HG03558 (cell line): Measurements from ENCODE around the gene SNRPA1.

Source experiments
- ATAC-seq: cut with Tn5 transposase; IDR thresholded peaks from one replicate; pipeline ENCODE4 v1.9.1; 2021; ENCODE audit warnings: moderate number of reproducible peaks; ENCODE audit not compliant: unreplicated experiment; ENCODE audit errors: extremely low read depth

Gene SNRPA1

DNA sequence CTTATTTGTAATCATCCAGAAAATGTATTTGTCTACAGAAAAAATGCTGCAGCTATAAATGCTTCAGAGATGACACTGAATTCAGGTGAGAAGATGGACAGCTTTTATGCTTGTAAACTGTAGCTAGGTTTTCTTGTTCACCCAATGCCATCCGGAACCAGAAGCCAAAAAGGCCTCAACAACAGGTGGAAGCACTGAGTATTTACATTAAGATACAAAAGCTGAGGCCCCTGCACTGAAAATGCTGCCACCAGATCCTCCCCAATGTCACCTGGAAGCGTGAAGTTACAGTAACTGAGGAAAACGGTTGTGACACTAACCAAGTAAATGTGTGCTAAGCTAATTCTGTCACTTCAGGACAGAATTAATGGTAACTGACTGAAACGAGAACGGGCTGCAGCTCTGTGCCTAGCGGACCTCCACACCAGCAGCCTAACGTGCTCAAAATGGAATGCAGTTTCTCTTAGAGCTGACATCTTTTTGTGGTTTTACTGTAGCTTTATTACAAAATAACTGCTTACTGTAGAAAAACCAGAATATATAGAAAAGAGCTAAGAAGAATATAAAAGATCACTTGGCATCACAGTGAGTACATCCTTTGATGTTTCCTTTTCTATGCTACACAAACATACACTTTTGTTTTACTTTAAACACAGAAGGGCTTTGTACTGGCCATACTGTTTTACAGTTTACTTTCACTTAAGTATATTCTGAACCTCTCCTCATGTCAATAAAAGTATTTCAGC is 50.8 kb downstream of the SNRPA1 start:
- no peak for ATAC-seq

DNA sequence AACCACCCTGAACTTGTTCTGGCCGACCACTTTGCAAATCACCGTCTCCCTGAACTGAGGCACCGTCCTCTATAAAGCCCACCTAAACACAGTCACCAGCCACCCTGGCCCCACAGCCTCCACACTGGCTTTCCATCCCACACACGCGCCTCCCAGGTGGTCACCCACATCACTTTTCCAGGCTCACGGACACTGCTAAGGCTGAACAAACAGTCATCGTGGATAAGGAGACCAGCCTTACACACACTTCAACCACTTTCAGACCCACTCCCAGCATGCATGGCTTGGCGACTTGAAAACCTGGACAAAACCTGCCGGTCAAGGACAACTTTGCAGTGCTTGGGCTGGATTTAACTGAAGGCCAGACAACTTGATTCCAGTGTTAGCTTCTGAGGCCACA is 51.6 kb downstream of the SNRPA1 start:
- no peak for ATAC-seq

DNA sequence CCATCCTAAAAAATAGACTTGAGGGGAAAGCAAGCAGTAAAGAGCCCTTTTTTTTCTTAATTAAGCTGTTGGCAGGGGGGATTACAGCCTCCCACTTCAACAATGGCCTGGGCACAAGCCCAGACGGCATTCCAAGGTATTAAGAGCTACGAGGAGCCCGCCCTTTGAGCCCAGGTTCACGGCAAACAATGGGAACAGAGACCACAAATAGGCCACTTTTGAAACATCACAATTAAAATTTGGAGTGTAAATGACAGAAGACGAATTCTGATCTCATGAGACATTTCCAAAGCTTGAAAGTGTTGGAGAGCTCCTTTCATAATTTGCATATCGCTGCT is 52.1 kb downstream of the SNRPA1 start:
- ATAC-seq: no peak

DNA sequence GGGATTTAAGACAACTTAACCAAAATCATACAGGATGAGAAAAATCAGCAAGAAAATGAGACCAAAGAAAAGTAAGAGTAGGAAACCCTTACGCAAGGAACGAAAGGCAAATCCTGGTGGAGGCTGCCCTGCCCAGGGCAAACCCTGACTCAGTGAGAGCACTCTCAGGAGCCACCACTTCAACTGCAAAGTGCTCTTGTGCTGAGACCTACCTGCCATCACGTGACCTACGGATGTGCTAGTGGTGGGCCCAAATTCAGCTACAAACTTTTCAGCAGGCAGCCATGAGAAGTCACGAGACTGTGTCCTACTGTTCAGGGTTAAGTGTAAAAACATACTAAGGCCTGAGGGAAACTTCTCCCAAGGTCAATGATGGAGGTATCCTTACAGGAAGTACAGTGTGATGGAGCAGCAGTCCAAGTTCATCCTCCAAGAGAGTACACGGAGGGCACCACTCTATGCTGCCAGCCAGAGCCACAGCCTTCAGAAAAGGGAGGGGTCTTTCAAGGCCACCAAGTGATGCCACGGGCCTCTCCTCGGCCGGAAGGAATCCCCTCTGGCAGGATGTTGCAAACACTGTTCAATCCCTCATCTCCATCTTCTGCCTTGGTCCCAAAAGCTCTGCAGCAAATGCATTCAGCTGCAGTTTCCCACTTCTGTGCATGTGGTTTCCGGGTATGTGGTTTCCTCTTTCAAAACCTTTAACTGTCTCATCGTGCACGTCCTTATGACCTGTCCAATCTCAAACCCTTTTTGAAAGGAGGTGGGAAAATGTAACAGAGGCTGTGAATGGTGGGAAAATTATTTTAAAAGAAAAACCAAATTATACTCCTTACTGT is 52.7 kb downstream of the SNRPA1 start:
- peak; percentile 53 for ATAC-seq

DNA sequence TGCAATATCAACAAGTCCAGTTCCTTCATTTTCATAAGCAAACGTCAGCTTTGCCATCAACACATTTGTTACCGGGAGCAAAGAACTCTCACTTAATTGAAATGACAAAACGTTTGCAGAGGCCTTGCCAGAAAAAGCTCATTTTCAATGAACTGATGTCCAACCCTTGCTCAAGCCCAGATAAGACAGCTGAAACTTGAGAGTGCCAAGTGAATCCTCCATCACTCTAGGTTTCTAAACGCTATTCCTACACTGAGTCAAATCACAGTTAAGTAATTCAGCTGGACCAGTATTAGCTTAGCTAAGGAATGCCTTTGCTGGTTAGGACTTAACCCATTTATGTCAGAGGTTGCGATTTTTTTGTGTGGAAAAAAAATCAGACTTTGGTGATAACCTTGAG is 54.7 kb downstream of the SNRPA1 start:
- no peak for ATAC-seq

DNA sequence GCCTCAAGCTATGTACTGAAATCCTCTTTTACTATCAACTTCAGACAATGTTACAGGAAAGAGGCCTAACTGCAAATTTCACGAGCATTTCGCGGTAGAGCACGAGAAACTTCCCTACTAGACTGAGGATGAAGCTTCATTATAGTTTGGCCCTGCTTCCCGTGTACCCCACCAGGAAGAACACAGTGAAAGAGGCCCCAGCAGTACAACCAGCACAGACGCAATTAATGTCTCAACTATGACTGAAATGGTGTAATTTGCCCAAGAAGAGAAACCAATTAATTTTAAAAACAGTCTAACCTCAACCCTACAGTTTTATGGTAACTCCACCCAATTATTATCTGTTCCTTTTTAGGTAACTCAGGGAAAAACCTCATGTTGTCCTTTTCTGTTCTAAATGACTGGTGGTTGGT is 55.3 kb downstream of the SNRPA1 start:
- ATAC-seq: no peak

DNA sequence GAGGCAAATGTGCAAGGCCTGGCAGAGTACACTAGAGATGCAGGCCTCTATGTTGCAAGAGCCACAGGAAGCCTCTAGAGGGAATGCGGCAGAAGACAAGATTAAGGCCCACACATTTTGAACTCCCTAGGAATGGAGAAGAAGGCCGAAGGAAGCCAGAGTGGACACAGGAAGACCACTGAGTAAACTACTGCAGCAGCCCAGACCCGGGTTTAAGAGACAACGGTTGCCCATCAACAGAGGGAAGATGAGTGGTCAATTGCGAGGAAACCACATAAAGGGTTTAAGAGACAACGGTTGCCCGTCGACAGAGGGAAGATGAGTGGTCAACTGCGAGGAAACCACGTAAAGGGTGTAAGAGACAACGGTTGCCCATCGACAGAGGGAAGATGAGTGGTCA is 57.8 kb downstream of the SNRPA1 start:
- no peak for ATAC-seq

DNA sequence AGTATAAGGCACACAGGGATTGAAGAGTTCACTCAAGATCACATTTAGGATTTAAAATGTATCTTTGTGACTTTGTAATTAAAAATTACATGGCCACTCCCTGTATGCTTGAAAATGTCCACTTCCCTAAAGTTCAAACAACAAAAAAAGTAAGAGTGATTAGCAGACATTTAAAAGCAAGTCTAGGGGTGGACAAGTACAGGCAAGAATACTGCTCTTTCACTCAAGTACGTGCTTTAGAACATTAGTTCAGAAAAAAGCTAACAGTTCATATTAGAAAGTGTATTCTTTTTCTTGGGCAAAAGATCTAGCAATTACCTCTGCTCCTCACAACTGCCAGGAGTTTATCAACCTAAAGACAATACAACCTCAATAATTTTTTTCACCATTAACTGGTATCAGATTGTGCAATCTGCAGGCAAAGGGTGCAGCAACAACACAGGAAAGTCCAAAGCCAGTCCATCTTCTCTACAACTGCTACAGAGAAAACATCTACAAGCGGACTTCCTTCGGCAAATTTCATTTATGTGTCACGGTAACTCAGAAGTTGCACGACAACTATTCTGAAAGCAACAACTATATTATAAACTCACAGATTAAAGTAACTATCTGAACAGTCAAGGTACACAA is 61.3 kb downstream of the SNRPA1 start:
- no peak for ATAC-seq

DNA sequence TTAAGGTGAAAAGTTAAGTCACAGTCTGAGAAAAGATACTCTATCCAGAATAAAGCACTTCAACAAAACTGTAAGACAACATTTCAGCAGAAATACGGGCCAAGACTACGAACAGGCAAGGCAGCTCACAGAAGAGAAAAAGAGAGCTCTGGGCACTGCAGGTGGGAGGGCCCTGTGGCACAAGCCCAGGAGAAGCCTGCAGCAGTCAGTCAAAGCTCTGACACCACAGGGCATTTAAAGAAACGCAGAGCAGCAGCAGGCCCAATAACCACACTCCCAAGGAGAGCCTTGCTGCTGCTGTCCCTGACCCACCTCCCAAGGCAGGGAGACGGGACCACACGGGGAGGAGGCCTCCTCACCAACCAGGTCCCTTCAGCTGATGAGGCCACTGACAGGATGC is 62.4 kb downstream of the SNRPA1 start:
- no peak for ATAC-seq
